Stimulated activated naive CD8-positive, alpha-beta T cell treated with anti-CD3 and anti-CD28 coated beads, Interleukin-15, Interleukin-2, amounts not matched to agents 100 U/mL and 50 U/mL, for 24 hours (primary cell): ENCODE data around the gene PRKG1.
"Not testable (repeated sequence)": the region's sequence is repeated elsewhere in the genome, so short reads cannot be mapped to it uniquely, and the experiment has no call there.

Experiments used
- ATAC-seq: fragments of 150-1000 bp; cut with Tn5 transposase; one replicate; pipeline ENCODE4 v1.10.0; 2021
- DNase-seq: peaks from one replicate; pipeline ENCODE4 v3.0.0; 2021

PRKG1 gene

DNA sequence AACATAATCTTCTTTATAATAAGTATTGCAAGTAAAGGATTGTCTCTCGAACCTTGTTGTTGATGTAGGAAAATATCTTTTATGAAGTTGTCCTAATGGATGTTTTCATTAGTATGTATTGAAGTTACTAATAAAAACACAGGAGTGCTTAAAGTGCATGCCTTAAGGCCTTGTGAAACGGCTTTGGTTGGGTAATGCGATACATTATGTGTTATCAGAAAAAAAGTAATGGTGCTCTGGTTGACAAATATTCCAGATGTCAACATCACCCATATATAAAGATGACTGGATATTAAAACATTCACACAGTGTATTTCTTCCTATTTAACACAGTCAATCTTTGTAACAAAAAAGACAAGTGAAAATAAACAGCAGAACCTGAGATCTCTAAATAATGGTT lies 310.7 kb downstream of the PRKG1 start:
- DNase-seq (no peak), ATAC-seq (no peak)

DNA sequence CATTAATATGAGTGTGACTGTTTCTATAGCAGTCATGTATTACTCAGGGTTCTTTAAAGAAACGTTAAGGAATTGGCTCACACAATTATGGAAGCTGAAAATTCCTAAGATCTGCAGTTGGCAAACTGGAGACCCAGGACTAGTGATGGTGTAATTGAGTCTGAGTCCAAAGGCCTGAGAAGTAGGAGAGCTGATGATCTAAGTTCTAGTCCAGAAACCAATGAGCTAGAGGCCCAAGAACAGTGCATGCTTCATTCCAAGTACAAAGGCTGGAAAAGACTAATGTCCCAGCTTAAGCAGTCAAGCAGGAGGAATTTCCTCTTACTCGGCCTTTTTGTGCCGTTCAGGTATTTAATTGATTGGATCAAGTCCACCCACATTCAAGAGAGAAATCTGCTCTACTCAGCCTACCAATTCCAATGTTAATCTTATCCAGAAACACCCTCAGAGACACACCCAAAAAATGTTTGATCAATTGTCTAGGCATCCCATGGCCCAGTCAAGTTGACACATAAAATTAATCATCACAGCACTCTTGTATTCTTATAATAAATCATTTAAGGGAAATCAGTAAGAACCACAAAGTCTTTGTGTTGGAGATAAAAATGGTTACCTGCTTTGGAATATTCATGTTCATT lies 312.1 kb downstream of the PRKG1 start:
- ATAC-seq = no peak

DNA sequence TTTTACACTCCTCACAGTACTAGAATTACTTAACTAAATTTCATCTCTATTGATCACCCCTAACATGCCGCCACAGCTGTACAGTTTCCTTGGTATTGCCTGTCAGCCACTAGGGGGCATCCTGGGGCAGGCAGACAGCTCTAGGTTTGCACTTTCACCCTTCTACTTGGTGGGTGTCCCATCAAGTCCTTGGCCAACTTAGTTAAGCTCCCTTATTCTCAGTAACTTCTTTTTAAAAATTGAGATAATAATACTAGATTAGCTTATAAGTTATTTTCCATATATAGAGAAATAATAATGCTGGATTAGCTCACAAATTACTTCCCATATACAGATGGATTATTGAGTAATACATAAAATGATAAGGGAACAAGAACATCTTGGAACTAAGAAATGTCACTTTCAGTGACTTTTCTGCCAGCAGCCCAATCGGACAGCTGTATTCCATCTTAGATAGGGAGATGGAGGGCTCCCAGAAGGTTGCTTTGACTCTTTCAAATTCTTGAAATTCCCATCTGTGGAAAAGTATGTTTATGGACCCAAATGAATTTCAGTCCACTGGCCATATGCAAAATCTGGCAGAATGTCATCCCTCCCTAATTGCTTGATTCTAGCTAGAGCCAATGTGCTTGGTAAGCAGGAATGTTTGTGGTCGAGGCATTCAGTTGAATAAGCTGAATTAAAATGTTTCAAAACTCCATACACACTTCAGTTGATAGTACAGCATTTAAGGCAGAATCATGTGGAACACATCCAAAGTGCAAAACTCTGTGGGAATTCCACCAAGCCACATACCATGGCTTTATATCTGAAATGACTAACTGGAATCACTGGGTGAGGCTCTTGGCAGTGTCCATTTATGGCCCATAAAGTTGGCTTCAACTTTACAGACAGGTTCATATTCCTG lies 315.4 kb downstream of the PRKG1 start:
- DNase-seq = peak; percentile 49
- ATAC-seq = peak; percentile 49

More for the DNA sequence above, 312.1 kb downstream of the PRKG1 start:
- no peak for DNase-seq

DNA sequence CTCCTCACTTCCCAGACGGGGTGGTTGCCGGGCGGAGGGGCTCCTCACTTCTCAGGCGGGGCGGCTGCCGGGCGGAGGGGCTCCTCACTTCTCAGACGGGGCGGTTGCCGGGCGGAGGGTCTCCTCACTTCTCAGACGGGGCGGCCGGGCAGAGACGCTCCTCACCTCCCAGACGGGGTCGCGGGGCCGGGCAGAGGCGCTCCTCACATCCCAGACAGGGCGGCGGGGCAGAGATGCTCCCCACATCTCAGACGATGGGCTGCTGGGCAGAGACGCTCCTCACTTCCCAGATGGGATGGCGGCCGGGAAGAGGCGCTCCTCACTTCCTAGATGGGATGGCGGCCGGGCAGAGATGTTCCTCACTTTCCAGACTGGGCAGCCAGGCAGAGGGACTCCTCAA lies 318.7 kb downstream of the PRKG1 start:
- ATAC-seq, DNase-seq: not testable (repeated sequence)

DNA sequence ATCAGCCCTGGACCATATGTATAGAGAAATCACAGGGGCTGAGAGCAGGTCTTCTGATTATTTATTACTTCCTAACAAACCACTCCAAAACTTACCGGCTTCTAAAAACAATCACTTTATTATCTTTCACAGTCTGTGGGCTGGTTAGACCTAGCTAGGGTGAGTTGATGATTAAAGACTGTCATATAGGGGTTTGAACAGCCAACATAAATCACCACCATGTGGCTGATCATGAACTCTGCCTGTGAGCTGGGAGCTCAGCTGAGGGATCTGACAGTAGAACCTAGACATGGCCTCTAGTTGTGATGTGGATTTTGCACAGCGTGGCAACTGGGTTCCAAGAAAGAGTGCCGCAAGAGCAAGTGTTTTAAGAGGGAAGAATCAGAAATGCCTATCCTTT lies 319.8 kb downstream of the PRKG1 start:
- no peak for DNase-seq
- ATAC-seq = no peak

DNA sequence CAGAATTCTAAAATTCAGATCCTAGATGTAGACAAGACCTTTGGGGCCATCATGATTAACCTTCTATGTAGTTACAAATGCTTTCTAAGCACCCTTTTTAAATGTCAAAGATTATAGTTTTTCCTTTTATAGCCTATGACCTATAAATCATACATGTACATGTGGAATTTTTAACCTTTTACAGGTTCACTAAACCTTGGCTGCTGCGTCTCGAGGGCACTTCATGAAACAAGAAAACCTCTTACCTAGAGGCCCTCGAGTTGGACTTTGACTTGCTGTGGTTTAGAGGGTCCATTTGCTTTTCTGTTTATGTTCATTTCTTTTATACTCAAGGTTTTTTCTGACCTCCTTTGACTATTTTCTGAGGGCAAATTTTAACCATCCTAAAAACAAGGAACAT lies 323.0 kb downstream of the PRKG1 start:
- ATAC-seq = no peak
- no peak for DNase-seq

DNA sequence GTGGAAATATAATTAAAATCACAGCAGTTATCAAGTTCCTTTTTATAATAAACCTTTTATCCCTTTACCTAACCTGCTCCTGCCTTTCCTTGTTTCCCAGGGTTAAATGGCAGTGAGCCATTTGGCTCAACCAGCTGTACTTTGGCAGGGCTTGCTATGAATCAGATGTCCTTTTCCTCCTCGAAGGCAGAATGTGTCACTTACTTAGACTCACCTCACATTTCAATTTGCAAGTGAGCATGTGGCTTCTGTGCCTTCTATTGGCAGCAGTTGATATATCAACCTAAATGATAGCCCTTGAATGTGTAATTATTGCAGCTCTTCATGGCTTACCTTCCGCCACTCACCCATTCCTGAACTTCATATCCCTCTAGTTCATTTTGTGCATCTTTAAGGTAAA lies 323.4 kb downstream of the PRKG1 start:
- ATAC-seq (no peak), DNase-seq (no peak)

DNA sequence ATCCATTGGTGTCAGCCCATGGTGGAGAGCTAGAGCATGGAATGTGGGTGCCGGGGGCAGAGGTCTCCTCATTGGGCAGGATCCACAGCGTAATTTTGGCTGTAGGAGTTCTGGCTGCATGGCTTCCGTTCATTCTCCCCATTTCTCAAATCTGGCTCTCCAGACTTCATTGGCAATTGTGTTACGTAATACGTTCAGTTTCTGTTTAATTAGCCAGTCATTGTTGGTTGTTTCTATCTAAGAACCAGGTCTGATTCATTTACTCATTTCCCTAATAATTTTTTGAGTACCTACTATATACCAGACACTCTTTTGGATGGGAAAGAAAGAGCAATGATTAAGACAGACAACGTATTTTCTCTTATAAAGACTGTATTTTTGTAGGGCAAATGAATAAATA lies 325.6 kb downstream of the PRKG1 start:
- ATAC-seq = no peak

DNA sequence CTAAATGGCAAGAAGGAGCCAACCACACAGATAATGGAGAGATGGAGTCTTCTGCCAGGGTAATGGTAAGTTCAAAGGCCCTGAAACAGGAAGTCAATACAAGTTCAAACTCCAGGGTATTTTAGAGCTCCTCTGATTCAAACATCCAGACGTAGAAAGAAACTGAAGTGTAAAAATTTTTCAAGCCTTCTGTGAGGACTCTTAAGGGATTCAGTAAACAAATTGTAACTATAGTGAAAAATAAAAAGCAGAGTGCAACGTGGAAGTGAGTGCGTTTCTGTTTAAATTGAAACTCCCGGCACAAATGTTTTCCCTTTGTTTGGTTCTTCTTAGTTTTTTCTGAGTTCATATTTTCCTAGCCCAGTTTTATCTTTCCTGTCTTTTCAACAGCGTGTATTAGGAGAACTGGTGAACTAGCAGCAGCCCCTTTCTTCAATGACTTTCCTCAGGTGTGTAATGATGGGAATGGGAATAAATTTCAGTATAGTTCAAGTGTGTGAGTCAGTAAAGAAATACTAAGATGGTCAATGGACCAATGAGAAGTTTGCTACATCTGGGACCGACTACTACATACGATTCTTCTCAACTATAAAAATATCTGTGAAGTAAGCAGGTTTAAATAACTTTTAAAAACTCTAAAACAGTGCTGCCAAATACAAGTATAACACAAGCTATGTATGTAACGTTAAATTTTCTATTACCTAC lies 326.3 kb downstream of the PRKG1 start:
- ATAC-seq = no peak
- DNase-seq = no peak

More for the DNA sequence above, 325.6 kb downstream of the PRKG1 start:
- no peak for DNase-seq

DNA sequence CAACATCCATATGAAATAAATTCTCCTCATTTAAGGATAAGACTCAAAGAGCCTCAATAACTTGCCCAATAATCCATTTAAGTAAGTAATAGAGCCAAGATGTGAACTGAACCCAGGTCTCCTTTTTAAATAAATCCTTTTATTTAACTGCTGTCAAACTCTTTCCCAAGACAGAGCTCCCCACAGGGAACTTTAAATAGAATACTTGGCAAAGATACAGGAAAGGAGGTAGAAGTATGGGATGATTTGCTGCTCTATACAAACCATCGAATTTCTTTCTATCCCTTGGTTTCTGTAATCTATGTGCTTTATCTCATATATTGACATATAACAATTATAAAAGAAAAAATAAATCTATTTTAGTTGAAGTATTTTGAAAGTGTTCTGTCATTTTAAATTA lies 329.2 kb downstream of the PRKG1 start:
- DNase-seq = no peak

DNA sequence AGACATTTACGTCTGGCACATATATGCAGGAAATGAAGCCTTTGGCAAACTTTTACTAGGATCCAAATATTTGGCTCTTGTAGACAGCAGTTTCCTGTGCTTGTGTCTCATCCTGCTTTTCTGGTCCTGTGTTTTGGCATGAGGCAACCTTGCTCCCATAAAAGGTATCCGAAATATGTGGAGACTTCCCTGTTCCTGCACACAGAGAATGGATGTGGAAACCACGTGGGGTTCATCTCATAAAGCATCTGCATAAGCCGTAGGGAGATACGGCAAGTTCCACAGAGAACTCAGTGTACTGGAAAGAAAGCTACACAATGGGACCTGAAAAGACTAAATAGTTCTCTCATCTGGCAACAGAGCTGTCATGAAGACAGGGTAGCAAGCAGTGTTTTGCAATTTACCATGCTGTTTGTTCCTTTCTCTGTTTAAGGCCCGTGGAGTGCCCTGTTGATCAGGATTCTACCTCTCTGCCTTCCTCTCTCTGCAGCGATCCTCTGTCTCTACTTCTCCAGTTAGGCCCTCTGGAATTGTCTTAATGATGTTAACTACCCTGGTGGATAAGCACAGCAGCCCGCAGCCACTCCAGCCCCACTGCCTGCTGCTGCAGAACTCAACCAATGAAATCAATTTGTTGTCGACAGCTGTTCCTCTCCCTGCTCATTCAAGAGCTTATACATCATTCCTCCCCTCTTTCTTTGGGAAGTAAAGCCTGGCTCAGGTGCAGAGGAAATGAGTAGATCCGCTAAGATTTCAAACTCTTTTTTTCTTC lies 331.5 kb downstream of the PRKG1 start:
- DNase-seq (no peak), ATAC-seq (no peak)

More for the DNA sequence above, 329.2 kb downstream of the PRKG1 start:
- ATAC-seq = no peak

DNA sequence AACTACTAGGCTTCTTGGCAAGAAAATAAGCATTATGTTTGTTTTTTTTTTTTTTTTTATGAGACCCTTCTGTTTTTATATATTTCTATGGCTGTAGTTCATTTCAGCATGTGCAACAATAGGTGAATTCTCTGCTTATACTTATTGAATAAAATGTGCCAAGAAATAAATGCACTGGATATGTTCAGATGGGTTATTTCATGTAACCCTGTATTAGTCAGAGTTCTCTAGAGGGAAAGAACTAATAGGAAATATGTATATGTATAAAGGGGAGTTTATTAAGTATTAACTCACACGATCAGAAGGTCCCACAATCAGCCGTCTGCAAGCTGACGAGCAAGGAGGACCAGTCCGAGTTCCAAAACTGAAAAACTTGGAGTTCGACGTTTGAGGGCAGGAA lies 332.3 kb downstream of the PRKG1 start:
- no peak for ATAC-seq

DNA sequence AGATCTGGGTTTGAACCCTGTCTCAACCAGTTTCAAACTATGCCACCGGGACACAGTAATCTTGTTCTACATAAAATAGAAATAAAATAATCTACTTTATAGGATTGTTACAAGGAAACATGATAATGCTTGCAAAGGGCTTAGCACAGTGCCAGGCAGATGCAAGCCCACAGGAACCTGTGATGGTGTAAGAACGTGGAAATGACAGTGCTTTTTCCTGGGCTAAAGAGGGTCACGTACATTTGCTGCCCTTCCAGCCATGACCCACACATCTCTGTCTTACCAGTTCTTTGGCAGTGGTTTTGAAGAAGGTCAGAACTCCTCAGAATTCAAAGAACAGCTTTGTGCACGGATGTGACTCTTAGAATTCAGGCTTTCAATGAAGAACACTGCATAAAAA lies 342.2 kb downstream of the PRKG1 start:
- ATAC-seq = no peak
- no peak for DNase-seq

More for the DNA sequence above, 332.3 kb downstream of the PRKG1 start:
- no peak for DNase-seq

DNA sequence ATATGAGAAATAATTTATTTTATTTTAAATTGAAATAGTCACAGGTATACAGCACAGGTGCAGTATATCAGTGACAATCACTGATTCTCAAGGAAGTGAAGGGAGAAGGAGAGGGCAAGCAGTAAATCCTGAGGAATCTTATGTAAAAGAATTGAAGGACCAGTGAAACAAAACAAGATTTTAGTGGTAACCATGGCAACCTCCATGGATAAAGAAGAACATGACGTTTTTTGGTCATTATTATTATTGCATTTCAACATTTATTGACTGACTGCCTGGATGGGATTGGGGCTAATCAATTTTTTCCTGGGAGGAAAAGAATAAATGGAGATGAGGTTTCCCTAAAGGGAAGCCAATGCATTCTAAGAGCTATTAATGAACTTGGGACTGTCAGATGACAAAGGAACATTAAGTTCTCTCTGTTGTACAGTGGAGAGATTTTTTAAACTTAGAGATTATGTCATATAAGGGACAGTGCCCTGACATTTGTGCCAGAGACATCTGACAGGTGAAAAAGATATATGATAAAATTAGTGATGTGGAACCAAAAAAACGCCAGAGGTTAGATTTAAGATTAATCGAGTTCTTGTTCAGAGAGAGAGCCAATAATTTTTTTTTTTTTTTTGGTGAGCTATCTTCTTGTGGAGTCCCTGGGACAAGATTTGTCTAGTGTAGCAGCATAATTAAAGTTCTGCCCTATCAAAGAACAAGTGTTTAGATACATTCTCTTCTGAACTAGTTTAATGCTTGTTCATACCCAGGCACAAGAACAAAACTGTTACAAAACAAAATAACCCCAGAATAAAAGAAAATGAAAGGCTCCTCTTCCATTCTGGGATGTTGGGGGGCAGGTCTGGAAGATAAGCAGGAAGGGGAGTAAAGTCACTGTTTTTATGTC lies 345.2 kb downstream of the PRKG1 start:
- no peak for ATAC-seq
- no peak for DNase-seq

DNA sequence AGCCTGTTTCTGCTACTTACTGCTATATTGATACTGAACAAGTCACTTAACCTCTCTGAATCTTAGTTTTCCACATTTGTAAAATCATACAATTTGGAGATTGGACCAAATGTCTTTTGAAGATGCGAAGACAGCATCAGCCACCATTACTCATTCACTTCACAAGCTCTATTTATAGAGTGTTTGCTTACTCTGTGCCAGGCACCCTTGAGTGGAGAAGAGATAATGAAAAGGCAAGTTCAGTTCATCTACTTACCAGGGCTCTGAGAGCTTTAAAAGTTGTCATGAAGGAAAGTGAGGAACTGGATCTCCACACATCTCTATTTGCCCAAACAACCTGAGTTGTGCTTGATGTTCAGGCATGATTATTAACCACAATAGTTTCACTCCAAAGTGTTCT lies 347.6 kb downstream of the PRKG1 start:
- ATAC-seq (no peak), DNase-seq (no peak)

DNA sequence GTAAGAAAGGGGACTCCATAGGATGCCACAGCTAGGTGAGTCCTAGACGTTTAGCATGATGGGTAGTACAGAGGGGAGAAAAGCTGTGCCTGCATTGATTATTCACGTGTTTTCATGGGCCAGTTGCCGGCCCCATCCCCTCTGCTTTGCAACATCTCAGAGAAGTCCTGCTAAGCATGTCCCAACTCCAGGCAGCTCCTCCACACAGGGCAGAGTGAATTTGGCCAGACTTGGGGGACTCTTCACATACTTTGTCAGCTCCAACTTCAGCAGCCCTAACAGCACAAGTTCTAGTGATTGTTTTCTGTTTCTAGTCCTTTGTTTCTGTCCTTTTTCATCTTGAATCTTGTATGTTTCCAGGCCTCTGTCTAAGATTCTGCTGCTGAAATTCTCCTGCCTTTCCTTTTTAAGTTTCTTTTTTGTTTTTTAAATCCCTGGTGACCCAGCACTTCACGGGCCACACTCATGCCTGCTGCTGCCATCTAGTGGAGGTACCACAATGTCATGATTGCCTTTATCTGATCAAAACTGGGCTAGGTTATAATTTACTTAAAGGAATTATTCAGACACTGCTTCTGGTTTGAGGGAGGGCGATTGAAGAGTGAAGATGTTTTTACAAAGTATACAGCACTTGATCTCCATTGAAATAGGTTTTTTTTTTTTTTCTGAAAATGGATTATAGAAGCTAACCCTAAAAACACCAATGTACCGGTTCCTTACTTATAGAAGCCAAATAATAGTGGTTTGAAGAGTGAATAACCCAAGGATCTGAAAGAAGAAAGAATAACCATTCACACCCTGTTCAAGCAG lies 348.2 kb downstream of the PRKG1 start:
- DNase-seq (peak; percentile 25), ATAC-seq (no peak)

DNA sequence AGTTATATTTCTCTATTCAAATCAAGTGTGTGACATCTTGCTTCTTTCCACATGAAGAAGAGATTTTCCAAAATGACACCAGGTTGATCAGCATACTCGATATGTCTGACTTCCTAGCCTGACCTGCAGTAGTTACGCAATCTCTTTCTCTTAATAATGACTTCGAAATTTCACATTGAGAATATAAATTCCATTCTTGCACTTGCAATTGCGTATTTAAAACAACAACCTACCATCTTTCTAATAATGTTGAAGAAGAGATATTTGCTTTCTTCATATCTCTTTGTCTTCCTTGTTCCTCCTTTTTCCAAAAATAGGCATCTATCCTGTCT lies 348.8 kb downstream of the PRKG1 start:
- DNase-seq (no peak), ATAC-seq (no peak)

DNA sequence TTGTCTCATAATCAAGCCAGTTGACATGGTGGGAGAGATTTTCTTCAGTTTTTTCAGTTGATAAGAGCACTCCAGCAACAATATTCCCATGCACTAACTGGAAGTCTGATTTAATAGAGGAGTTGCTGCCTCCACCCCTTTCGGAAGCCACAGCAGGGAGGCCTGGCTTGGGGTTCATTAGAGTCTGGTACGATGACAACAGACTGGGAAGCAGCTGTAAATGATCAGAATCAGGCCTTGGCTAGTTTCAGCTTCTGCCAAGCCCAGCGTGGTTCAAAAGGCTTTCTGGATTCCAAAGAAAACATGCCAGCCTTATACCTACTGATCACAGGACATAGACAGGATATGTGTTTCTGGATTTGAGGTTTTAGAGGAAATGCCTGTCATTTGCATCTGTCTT lies 351.1 kb downstream of the PRKG1 start:
- ATAC-seq (no peak), DNase-seq (no peak)

DNA sequence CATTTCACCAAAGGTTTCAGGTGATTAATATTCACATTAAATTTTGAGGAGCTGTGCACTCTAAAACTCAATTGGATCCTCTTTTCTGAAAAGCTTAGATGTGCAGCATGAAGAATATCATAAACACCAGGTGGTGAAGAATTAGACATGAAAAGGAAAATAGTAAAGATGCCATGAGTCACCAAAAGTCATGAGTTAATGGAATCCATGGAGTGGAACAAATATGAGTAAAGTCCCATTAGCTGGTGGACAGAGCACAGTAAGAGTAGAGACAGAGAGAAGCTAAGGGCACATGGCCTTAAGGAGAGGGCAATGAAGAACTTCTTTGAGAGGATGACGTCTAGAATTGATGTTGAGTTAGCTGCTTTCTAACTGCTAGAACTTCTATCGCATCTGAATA lies 353.5 kb downstream of the PRKG1 start:
- no peak for ATAC-seq

DNA sequence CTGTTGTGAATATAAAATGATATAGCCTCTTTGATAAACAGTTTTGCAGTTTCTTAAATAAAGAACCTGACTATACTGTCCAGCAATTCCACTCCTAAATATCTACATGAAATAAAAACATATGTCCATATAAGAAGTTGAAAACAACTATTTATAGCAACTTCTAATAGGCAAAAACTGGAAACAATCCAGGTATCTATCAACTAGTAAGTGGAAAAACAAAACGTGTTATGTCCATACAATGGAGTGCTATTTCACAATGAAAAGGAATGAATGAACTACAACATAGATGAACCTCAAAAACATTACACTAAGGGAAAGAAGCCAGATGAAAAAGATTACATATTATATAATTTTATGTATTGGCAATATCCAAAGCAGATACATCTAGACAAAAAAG lies 356.2 kb downstream of the PRKG1 start:
- ATAC-seq (no peak), DNase-seq (no peak)

More for the DNA sequence above, 353.5 kb downstream of the PRKG1 start:
- no peak for DNase-seq
